Measurements from ENCODE around the gene EDN1. TPM values are rescaled to one million over a fixed set of nuclear protein-coding genes. Genes with fewer than 3 reads are reported as not detected.

EDN1 gene
- total RNA-seq, 1 donor from 2014 or later = 64.4 TPM

DNA sequence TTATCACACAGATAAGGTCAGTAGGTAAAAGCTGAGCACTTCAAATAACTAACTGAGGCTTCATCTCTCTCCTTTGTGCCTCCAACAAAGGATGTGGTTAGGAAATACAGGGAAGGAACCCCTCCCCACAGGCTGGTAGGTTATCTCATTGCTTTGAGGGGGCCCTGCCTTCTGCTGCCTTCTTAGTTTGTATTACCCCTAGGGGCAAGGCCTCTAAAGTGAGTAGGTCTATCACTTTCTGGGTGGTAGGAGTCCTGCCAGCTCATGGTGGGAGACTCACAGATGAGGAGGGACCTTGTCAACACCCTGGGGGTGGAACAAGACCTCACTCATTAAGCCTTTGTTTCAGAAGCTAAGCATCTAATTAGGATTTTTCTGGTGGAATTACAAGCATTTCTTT lies 34.6 kb downstream of the EDN1 start:
- Mint-ChIP-seq H3K4me3 (ENCODE audit: unreplicated experiment) (no peak overlapping the region), H3K27ac (ENCODE audit: unreplicated experiment) (peak overlapping the region; percentile 92), H3K9me3 (ENCODE audit: unreplicated experiment) (peaks cover 3% of the 10 kb centered on the region), H3K27me3 (ENCODE audit: low read depth, unreplicated experiment) (no peaks in the 10 kb centered on the region), H3K36me3 (ENCODE audit: low read depth, unreplicated experiment) (no peaks in the 10 kb centered on the region), H3K4me1 (ENCODE audit: low read depth, unreplicated experiment) (peaks cover 13% of the 10 kb centered on the region)
- Histone ChIP-seq H3K79me2 (ENCODE audit: insufficient read depth, low read length) (no peaks in the 10 kb centered on the region), H3K9me3 (ENCODE audit: insufficient read depth, low read depth, low read length) (no peaks in the 10 kb centered on the region), H2AFZ (ENCODE audit: low read depth, low read length) (no peak overlapping the region), H3K36me3 (ENCODE audit: insufficient read depth, low read length) (no peaks in the 10 kb centered on the region), H3K4me1 (ENCODE audit: insufficient read depth, low read length) (peaks cover 10% of the 10 kb centered on the region), H3K27ac (ENCODE audit: low read depth, low read length) (peak overlapping the region; percentile 45), H3K4me3 (ENCODE audit: insufficient read depth, low read depth, low read length) (no peak overlapping the region), H3K9ac (ENCODE audit: low read length) (no peak overlapping the region), H3K4me2 (ENCODE audit: low read length) (peak overlapping the region; percentile 27), H4K20me1 (ENCODE audit: insufficient read depth, low read length) (no peaks in the 10 kb centered on the region), H3K27me3 (ENCODE audit: insufficient read depth, low read length) (no peaks in the 10 kb centered on the region)
- no peak for TF ChIP-seq EZH2 (IDR thresholded peaks at IDR 0.05; ENCODE audit: insufficient read depth, low read length)
- TF ChIP-seq, protein P1, sequence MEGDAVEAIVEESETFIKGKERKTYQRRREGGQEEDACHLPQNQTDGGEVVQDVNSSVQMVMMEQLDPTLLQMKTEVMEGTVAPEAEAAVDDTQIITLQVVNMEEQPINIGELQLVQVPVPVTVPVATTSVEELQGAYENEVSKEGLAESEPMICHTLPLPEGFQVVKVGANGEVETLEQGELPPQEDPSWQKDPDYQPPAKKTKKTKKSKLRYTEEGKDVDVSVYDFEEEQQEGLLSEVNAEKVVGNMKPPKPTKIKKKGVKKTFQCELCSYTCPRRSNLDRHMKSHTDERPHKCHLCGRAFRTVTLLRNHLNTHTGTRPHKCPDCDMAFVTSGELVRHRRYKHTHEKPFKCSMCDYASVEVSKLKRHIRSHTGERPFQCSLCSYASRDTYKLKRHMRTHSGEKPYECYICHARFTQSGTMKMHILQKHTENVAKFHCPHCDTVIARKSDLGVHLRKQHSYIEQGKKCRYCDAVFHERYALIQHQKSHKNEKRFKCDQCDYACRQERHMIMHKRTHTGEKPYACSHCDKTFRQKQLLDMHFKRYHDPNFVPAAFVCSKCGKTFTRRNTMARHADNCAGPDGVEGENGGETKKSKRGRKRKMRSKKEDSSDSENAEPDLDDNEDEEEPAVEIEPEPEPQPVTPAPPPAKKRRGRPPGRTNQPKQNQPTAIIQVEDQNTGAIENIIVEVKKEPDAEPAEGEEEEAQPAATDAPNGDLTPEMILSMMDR (IDR thresholded peaks at IDR 0.05; ENCODE audit: insufficient read depth, low read depth, low read length) = no peak
- no peak for FAIRE-seq
- no peak for DNase-seq (ENCODE audit: low read depth)

DNA sequence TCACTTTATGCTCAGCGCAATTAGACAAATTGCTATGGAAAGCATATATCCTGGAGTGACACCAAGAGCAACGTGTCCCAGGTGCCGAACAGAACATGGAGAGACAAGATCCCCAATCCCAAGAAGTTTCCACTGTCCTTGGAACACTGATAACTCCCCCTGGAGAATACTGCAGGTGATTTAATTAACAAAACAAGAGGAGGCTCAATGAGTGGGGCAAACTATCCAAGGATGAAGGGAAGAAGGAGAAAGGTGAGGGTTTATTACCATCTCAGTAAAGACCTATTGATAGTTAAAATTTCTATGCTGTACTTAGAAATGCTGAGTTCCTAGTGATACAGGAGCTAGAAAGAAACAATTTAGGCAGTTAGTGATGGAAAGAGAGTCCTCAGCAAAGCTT lies 35.7 kb downstream of the EDN1 start:
- Mint-ChIP-seq H3K9me3 (ENCODE audit: unreplicated experiment) (peaks cover 3% of the 10 kb centered on the region), H3K4me1 (ENCODE audit: low read depth, unreplicated experiment) (peaks cover 15% of the 10 kb centered on the region), H3K36me3 (ENCODE audit: low read depth, unreplicated experiment) (no peaks in the 10 kb centered on the region), H3K4me3 (ENCODE audit: unreplicated experiment) (no peak overlapping the region), H3K27me3 (ENCODE audit: low read depth, unreplicated experiment) (no peaks in the 10 kb centered on the region), H3K27ac (ENCODE audit: unreplicated experiment) (no peak overlapping the region)
- no peak for FAIRE-seq
- Histone ChIP-seq H3K4me1 (ENCODE audit: insufficient read depth, low read length) (peaks cover 10% of the 10 kb centered on the region), H3K9ac (ENCODE audit: low read length) (no peak overlapping the region), H4K20me1 (ENCODE audit: insufficient read depth, low read length) (no peaks in the 10 kb centered on the region), H3K9me3 (ENCODE audit: insufficient read depth, low read depth, low read length) (no peaks in the 10 kb centered on the region), H3K4me2 (ENCODE audit: low read length) (no peak overlapping the region), H3K4me3 (ENCODE audit: insufficient read depth, low read depth, low read length) (no peak overlapping the region), H3K79me2 (ENCODE audit: insufficient read depth, low read length) (no peaks in the 10 kb centered on the region), H3K27me3 (ENCODE audit: insufficient read depth, low read length) (no peaks in the 10 kb centered on the region), H3K27ac (ENCODE audit: low read depth, low read length) (no peak overlapping the region), H2AFZ (ENCODE audit: low read depth, low read length) (no peak overlapping the region), H3K36me3 (ENCODE audit: insufficient read depth, low read length) (no peaks in the 10 kb centered on the region)
- no peak for DNase-seq (ENCODE audit: low read depth)
- TF ChIP-seq EZH2 (IDR thresholded peaks at IDR 0.05; ENCODE audit: insufficient read depth, low read length) = no peak
- TF ChIP-seq, protein P1 (IDR thresholded peaks at IDR 0.05; ENCODE audit: insufficient read depth, low read depth, low read length) = no peak

- H3K27ac ChIP-seq (ENCODE audit: low read depth, low read length) = no peak overlapping the region
- H2AFZ ChIP-seq (ENCODE audit: low read depth, low read length) = no peak overlapping the region
- TF ChIP-seq, protein P1 (IDR thresholded peaks at IDR 0.05; ENCODE audit: insufficient read depth, low read depth, low read length) = no peak
- no peak for TF ChIP-seq EZH2 (IDR thresholded peaks at IDR 0.05; ENCODE audit: insufficient read depth, low read length)
- peaks cover 15% of the 10 kb centered on the region for H3K4me1 Mint-ChIP-seq (ENCODE audit: low read depth, unreplicated experiment)
- peaks cover 4% of the 10 kb centered on the region for H3K9me3 Mint-ChIP-seq (ENCODE audit: unreplicated experiment)
- FAIRE-seq (peak; percentile 70), DNase-seq (ENCODE audit: low read depth) (peak; percentile 50)
- H3K79me2 ChIP-seq (ENCODE audit: insufficient read depth, low read length) = no peaks in the 10 kb centered on the region
- no peak overlapping the region for H3K4me3 ChIP-seq (ENCODE audit: insufficient read depth, low read depth, low read length)
- H3K4me2 ChIP-seq (ENCODE audit: low read length) = no peak overlapping the region
- H3K36me3 Mint-ChIP-seq (ENCODE audit: low read depth, unreplicated experiment) = no peaks in the 10 kb centered on the region
- no peaks in the 10 kb centered on the region for H3K27me3 Mint-ChIP-seq (ENCODE audit: low read depth, unreplicated experiment)
- H3K36me3 ChIP-seq (ENCODE audit: insufficient read depth, low read length) = no peaks in the 10 kb centered on the region
- H3K9me3 ChIP-seq (ENCODE audit: insufficient read depth, low read depth, low read length) = no peaks in the 10 kb centered on the region
- H3K9ac ChIP-seq (ENCODE audit: low read length) = no peak overlapping the region
- peak overlapping the region; percentile 20 for H3K27ac Mint-ChIP-seq (ENCODE audit: unreplicated experiment)
- no peaks in the 10 kb centered on the region for H4K20me1 ChIP-seq (ENCODE audit: insufficient read depth, low read length)
- peaks cover 10% of the 10 kb centered on the region for H3K4me1 ChIP-seq (ENCODE audit: insufficient read depth, low read length)
- H3K4me3 Mint-ChIP-seq (ENCODE audit: unreplicated experiment) = no peak overlapping the region
- no peaks in the 10 kb centered on the region for H3K27me3 ChIP-seq (ENCODE audit: insufficient read depth, low read length)
Measured at GRCh38 chr6:12327391-12327790, 37.2 kb downstream of the EDN1 start.

Measured in astrocyte (in vitro differentiated cells and primary cell).